ENCODE results near the gene HMX1.

The HMX1 gene

DNA sequence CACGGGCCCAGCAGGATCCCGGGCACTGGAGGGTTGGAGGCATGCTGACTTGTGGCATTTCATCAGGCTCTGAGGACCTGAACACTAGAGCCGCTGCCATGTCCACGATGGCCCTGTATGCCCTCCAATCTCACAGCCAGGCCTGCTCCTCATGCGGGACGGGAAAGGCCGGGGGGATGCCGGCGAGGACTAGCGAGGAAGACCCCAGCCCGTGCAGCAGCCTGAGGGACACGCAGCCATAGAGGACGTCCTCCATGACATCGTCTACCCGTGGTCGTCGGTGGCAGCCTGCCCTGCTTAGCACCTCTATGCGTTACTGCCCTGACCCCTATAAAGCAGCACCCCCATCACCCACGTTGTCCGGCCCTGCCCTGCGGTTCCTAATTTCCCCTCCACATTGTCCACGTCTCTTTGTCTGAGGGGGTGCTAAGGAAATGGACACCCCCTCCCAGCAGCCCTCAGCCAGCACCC is 32.6 kb downstream of the HMX1 start:
- DNase-seq: no peak

DNA sequence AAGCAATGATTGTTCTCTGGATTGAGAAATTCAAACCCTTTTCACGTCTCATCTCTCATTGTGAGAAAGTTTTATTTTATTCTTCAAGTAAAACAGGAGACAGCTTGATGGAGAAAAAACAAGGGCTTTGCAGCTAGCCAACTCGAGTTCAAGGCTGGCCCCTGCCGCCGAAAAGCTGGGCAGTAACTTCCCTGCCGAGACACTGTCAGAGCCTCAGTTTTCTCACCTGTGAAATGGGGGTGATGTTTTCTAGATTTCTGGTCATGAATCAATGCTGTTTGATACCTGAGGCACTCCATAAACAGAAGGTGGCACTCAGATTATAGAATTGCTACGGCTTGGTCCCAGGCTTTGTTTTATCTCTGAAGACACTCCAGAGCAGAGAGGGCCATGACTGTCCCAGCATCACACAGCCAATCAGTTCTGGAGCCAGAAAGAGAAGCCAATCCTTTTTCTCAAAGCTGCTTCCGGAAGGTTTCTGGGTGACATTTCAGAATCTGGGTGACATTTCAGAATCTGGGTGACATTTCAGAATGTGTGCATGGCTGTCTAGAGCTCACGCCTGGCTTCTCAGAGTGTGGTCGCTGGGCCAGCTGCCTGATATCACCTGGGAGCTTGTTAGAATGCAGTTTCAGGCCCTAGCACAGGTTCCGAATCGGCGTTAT is 33.2 kb downstream of the HMX1 start:
- DNase-seq: no peak

DNA sequence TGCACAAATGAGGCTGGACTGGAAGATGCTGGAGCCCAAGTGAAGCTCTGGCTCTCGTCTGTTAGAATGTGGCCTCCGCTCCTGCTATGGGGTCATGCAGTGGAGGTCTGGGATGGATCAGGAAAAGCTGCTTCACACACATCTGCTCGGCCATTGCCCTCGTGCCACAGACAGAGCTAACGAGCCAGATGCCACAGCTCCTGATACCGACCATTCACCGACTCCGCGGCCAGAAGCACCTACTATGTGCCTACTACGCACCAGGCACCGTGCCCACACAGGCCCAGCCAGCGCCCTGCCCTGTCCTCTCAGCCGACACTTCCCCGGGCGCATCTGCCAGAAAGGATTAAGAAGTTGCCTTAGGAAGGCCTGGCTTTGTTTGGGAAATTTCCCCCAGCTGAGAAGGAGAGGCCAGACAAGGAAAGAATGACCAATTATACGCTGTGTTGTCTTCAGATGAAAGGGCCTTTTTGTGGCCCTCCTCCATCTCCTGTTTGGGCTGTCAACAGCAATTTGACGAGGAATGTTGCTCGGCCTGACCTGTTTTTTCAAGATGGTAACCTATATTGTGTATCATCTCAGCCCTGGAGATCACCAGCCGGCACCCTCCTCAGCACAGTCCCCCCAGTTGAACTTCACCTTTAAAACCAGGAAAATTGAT is 34.3 kb downstream of the HMX1 start:
- DNase-seq: no peak

DNA sequence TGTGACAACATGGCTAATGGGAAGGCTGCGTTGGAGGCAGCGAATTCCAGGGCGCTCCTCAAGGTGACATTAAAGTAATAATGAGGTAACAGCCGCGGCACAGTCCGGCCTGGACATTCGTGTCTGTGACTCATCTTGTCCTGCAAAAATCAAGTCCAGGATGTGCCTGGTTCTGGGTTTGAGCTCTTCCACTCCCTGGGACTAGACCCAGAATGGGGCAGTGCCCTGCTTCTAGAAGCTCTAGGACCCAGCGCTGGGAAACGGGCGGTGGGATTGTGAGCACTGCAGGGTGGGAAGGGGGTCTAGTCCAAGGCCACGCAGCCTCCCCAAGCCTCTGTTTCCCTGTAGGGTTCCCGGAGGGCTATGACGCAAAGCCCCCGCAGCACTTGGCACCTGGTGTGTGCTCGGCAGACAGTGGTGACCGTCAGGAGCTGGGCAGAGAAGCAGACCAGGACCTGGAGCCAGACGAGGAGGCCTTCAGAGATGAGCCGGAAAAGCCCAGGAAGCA is 34.9 kb downstream of the HMX1 start:
- DNase-seq: no peak

DNA sequence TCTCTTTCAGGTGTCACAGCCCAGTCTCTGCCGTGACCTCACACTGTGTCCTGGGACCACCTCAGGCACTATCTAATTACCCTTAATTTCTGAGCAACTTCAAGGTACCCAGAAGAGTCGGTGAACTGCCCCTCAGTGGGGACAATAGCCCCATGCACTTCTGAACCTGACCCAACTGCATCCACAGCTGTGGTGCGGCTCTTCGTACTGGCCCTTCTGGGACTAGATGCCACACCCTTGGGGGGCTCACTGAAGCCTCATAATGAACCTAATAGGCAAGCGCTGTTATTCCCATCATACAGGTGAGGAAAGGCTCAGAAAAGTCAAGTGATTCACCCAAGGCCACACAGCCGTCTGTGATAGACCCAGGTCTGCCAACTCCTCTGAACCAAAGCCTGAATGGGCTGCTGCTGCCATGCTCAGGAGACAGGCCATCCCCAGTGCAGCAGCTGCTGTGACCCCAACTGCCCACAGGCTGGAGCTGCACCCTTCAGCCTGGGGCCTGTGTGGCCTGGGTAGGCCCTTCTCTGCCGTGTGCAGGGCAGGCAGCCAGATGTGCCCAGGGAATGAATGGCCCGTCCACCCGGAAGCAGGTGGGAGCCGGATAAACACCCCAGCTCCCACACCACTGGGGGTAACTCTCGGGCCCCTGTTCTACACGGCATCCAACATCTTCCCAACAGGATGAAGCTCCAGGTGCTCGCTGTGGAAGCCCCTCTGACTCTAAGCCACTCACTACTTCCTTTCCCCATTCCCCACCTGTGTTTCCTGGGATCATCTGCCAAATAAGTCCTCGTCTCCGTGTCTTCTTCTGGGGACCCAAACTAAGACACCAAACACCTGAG is 35.9 kb downstream of the HMX1 start:
- DNase-seq: no peak

DNA sequence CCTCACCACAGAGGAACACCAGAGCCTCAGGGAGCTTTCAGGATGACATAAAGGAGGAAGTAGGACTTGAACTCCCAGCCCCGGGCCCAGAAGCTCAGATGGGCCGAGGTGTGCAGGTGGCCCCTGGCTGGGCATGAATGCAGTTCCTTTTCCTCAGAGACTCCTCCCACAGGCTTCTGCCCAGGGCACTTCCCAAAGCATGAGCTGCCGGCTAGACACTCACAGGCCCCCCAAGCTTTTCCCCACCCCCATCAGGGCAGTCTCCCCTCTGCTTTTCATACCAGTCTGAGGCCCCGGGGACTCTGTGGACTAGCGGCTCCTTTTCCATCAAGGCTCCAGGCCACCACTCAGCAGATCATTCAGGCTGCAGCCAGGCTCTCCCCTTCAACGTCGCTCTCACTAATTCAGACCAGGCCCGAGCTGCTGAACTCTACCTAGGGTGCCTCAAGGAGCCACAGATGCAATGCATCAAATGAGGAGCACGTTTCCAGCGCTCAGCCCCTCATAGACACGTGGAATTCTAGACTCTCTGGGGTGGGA is 36.9 kb downstream of the HMX1 start:
- no peak for DNase-seq

DNA sequence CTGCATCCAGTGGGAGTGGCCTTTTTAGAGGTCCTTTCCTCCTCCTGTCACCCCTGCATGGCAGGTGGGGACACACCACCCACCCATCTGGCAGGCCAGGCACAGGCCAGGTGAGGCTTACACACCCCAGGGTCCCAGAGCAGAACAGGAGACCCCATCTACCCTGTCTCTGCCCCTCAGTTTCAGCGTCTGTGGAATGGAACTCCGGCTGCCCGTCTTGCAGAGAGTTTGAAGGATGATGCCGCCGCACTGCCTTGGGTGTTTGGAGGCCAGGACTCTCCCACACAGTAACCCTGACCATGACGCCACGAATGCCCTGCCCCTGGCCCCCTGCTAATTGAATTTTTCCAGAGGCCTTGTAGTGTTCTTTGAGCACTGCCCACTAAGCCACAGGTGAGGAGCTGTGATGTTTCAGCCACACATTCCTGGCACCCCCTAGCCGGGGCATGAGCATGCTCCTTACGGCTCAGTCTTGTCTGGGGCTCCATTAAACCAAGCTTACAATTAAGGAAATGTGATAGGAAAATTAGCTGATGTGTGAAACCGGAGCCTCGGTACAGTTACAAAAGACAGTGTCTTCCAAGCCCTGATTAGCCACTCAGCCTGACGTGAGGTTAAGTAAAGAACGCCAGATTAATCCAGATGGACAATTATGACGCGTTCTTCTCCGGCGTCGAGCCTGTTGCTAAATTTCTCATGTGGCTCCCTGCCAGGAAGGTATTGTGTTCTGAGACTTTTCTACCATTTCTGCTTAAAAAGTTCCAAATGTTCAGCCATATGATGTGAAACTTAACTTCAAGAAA is 39.3 kb downstream of the HMX1 start:
- no peak for DNase-seq

DNA sequence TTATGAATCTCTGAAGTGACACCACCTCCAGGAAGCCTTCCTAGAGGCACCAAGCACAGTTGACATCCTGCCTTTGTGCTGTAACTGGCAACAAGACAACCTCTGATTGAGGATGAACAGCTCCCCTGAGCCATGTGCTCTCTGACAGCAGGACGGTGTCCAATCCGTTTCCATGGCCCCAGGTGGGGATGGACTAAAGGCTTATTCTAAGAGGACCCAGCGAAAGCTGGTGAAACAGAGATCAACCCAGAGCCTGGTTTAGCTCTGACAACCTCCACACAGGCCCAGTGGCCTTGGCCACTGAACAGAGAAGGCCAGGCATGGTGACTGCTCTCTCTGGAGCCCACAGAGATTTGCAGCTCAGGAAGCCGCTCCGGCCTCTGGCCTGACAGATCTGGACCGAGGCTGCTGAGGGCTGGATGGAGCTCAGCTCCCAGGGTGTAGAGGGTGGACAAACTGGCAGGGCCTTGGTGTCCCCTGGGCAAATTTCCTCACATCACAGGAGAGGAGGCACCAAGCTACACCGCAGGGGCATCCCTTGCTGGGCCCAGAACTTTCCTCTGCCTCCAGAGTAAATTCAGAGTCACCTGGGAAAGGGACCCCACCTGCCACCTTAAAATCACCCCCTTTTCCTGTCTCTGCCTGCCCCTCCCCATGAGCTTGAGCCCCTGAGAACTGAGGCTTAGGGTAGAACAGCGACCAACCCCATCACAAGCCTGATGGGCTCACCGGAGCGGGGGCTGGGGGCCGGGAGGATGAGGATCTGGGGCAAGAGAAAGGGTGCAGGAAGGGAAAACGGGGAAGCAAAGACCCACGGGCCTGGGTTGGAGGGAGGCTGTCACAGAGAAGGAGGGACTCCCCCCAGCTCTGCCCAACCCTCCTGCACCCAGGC is 40.2 kb downstream of the HMX1 start:
- no peak for DNase-seq

DNA sequence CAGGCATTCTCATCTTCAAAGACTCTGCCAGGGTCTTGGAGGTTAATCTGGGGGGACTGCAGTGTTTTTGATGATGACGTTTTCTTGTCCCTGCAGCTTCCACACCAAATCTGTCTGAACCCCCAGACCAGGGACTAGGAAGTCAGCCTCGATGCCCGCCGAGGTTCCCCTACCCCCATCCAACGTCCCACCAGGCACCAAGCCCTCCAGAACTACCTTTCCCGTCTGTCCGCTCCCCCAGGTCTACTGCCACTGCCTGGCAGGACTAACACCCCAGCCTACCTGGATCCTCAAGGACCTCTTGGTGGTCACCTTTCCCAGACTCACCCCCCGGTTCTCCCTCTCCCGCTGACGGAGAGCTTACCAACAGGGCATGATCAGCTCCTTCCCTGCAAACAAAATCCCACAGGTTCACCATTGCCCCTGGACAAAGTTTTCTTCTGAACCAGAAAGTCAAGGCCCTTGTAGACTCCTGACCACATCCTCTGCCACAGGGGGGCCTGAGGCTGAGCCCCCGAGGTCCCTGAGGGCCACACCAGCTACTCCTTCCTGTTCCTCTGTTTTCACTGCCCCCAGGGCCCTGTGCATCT is 40.9 kb downstream of the HMX1 start:
- no peak for DNase-seq

DNA sequence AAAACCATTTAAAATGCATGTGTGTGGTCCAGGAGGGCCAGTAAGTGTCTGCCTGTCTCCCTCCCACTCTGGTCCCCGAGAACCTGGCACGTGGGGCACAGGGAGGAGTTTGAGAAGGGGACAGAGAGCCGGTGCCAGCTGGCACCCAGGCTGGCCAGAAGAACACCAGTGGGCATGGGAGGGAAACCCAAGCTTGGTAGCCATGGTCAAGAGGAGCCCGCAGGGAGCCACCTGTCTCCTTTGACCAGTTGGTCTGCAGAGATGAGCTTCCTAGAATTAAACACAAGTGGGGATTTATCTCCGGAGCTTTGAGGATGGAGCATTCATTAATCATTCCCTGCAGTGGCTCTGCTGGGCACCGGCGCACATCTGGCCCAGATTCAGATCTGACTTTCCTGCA is 41.6 kb downstream of the HMX1 start:
- no peak for DNase-seq

DNA sequence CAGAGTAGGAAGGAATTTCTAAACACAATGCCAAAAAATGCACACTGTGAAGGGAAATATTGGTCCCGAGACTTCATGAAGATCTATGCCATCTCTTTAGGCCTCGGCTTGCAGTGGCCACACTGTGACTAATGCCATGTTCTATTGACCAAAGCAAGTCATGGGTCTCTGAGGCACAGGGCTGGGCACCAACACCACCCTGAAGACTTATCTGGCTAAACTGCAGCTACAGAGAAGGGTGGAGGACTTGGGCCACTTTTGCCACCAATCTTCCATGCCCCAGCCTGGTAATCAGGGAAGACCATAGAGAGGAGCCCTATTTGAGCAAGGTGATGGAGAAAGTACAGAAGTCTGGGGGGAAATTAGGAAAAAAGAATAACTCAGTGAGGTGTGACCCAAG is 42.1 kb downstream of the HMX1 start:
- DNase-seq: no peak

DNA sequence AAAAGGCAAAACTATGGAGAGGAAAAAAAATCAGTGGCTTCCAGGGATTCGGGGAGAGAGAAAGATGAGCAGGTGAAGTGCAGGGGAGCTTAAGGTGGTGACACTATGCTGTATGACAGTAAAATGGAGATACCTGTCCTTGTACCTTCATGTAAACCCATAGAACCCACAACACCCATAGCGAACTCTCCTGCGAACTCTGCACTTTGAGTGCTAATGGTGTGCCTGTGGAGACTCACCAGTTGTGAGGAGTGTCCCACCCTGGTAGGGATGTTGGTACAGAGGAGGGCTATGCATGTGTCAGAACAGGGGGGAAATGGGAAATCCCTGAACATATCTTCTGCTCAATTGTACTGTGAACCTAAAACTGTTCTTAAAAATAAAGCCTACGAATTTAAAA is 42.8 kb downstream of the HMX1 start:
- no peak for DNase-seq

DNA sequence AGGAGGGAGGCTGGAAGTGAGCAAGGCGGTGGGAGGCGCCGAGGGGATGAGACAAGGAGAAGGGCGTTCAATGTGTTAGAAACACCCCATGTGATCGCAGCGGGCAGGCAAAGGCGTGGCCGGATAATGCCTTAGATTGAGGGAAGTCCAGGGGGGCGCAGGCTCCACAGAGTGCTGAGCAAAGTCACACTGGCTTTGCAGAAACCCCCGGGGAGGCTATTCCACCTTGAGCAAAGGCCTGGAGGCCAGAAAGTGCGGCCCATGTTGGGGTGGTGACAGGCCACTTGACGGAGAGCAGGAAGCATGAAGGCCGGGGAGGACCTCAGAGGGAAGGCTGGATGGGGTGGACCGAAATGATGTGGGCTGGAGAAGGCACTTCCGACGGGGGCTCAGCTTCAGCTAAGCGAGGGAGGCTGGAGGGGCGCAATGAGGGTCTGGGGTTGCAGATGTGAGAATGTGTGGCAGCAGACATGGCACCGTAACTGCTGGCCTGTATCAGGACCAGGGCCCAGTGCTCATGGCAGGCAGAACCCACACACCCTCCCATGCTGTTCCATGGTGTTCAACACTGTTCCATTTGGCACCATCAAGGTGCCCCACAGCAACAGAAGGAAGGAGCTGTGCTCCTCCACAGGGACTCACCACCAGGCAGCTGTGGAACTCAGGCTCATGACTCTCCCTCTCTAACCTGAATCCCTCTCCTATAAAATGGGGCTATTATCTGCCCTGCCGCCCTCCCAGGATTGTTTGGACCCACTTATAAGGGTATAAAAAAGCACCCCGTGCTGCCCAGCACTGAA is 50.3 kb downstream of the HMX1 start:
- DNase-seq: no peak

DNA sequence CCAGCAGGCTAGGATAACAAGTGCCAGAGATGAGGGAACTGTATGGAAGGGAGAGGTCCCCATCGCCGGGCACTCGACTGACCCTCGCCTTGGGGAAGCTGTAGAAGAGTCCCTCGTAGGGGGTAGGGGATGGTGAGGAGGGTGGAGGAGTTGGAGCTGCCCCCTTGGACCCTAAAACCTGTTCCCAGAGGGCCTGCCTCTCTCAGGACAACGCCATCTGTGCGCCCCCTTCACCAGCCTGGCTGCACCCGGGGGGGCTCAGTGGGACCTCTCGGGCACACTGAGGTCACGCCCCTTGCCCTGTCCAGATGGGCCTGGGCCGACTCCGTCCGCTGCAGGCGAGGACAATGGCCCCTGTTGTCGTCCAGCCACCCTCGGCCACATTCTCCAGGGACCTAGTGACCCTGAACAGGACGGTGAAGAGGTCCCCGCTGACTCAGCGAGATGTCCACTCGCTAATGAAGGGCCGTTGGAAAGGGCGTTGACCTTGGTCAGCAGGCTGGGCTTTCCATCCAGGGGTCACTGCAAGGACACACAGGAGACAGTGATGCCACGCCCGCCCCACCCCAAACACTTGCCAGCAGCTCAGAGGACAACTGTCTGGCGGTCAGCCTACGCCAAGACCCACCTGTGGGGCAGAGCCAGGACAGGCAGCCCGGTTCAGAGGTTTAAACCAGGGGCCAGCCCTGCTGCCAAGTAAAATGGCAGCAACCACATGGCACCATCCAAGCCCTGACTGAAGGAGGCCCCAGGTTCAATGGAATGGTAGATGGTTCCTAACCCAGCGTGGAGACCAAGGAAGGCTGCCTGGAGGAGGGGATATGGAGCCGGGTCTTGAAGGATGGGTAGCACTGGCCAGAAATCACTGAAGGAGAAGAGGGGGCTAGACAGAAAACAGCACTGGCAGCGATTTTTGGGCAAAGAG is 51.2 kb downstream of the HMX1 start:
- DNase-seq: no peak

DNA sequence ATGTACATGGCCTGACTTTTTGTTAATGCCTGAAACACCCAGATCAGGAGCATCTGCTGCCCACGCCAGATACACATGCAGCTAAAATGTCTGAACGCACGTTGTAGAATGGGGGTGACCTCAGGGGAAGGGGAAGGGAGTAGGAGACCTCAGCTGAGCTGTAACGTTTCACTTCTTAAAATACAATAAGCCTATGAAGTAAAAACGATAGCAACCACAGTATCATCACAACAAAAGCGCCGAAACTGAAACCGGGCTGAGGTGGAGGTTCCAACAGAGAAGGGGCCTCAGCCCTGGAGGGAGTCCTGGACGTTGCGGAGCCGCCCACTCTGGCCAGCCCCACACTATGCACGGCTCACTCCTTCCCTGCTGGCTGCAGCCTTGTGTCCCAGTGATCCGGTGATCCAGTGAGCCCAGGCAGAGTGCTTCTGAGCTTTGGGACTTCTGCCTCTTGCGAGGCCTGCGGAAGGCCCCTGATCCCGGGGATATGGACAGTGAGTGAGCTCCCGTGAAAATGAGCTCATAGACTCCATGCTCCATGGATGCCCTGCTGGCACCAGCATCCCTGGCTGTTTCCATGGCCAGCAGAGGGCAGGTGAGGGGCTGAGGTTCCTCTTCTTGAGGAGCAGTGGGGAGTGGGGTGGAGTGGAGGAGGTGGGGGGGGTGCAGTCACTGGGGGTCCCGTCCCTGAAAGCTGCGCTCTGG is 52.0 kb downstream of the HMX1 start:
- no peak for DNase-seq

DNA sequence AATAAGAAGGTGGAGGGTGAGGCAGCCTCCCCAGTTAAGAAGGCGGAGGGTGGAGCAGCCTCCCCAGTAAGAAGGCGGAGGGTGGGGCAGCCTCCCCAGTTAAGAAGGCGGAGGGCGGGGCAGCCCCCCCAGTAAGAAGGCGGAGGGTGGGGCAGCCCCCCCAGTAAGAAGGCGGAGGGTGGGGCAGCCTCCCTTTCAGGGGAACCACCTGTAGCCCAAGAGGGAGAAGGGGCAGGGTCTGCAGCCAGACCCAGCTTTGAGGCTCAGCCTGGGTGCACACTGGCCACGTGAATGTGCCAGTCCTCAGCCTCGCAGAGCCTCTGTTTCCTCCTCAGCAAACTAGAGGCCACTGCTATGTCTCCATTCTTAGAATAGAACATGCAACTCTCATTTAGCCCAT is 52.6 kb downstream of the HMX1 start:
- DNase-seq: no peak

DNA sequence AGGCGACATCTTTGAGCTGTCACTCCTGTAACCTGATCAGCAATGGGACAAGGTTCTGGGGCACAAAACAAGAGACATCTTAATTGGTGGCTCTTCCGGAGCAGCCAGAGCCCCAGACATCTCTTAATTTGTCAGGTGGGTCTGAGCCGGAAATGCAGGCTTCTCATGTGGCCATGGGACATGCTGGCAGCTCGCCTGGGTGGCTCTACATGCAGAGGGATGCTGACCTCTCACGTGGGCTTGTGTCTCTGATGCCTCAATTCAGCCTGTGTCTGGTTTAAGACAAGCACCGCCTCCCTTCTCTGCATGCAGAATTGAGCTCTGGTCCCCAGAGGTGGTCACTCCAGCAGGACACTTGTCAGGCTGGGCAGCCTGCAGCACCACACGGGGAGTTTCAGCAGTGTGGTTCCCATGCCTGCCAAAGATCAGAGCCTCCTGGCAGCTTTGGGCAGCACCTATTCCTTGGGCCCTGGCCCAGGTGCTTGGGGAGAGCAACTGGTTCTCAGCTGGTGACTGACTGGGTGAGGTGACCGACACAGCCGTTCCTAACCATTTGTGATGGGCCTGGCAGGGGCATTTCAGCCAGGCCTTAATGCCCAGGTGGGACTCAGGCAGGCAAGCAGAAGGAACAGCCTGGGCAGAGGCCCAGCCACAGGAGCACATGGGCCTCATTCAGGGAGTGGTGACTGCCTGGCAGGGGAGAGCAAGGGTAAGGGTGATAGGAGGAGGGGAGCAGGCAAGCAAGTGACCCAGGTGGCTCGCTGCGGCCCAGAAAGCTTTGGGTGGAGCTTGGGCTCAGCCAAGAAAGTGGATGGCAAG is 53.4 kb downstream of the HMX1 start:
- no peak for DNase-seq

DNA sequence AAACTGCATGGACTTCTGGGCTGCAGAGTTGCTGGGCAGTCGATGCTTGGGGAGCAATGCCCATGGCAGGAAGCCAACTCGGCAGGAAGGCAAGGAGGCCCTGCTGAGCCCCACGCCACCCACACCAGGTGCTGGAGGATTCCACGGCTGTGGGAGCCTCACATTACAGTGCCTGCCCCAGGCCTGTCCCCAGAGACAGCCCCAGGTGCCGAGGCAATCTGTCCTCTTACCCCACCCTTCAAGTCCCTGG is 53.9 kb downstream of the HMX1 start:
- no peak for DNase-seq

Measured in NCI-H187 treated with DMSO at 0.1 percent for 48 hours (cell line).